OCI-LY3 (cell line): ENCODE data around the gene PJVK.

Experiments
- H2AFZ ChIP-seq: fragments of 200-600, 300-600 bp; shearing (Covaris generic); 2 replicates; pipeline ENCODE4 v1.6.0; 2014; ENCODE audit warnings: antibody characterized with exemption, low read depth, low read length
- H3K27ac ChIP-seq: fragments of 200-600, 300-600 bp; sonication (generic); 2 replicates; pipeline ENCODE4 v1.5.1; 2014; ENCODE audit warnings: mild to moderate bottlenecking, low read length, moderate library complexity, mixed read lengths
- H3K27me3 ChIP-seq: fragments of 200-600, 300-600 bp; sonication (generic); 2 replicates; pipeline ENCODE4 v1.6.1; 2014; ENCODE audit warnings: low read depth, low read length, mixed read lengths
- H3K36me3 ChIP-seq: fragments of 200-600, 300-600 bp; sonication (generic); replicated peaks from 2 replicates; pipeline ENCODE3; 2014; ENCODE audit warnings: low read depth, low read length, mixed read lengths
- H3K4me1 ChIP-seq: fragments of 300-600, 200-600 bp; sonication (generic); 2 replicates; pipeline ENCODE4 v1.6.1; 2014; ENCODE audit warnings: low read length, mixed read lengths
- H3K4me2 ChIP-seq: fragments of 200-600, 300-600 bp; sonication (generic); 2 replicates; pipeline ENCODE4 v1.6.1; 2014; ENCODE audit warnings: low read length, mixed read lengths
- H3K4me3 ChIP-seq: fragments of 300-600, 200-600 bp; sonication (generic); 2 replicates; pipeline ENCODE4 v1.5.1; 2014; ENCODE audit warnings: antibody characterized with exemption, mild to moderate bottlenecking, low read length, moderate library complexity
- H3K79me2 ChIP-seq: fragments of 300-600, 200-600 bp; shearing (Covaris generic); 2 replicates; pipeline ENCODE4 v1.6.1; 2014; ENCODE audit warnings: mild to moderate bottlenecking, low read length, mixed read lengths
- H3K9ac ChIP-seq: fragments of 300-600, 200-600 bp; shearing (Covaris generic); 2 replicates; pipeline ENCODE4 v1.6.0; 2014; ENCODE audit warnings: mild to moderate bottlenecking, low read length, moderate library complexity
- H3K9me3 ChIP-seq: fragments of 200-600, 300-600 bp; shearing (Covaris generic); 2 replicates; pipeline ENCODE4 v1.6.1; 2014; ENCODE audit warnings: low read length, mixed read lengths; ENCODE audit not compliant: insufficient read depth
- H4K20me1 ChIP-seq: fragments of 200-600, 300-600 bp; sonication (generic); 2 replicates; pipeline ENCODE4 v1.6.1; 2016; ENCODE audit warnings: low read length, mixed read lengths; ENCODE audit not compliant: insufficient read depth
- EZH2phosphoT487 ChIP-seq: fragments of 200-600 bp; shearing (Covaris generic); IDR thresholded peaks from 2 replicates; pipeline ENCODE4 v1.6.1; 2018; ENCODE audit warnings: antibody characterized with exemption, mixed run types, low read depth
- TF ChIP-seq, protein P1 (sequence below): fragments of 200-600, 300-600 bp; sonication (generic); IDR thresholded peaks from 2 replicates; pipeline ENCODE4 v1.5.1; 2014; ENCODE audit warnings: antibody characterized with exemption, low read length, low read depth

PJVK gene

DNA sequence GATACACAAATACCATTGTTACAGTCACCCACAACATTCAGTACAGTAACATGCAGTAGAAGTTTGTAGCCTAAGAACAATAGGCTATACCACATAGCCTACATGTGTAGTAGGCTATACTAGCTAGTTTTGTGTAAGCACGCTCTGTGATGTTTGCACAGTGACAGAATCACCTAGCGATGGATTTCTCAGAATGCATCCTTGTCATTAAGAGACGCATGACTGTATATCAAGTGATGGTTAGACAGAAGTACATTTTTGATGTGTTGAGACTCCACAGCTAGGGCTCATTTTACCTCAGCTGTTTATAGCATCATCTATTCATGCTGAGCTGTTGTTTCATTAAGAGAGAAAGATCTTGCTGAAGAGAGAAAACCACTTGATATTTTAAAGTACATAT lies 48.5 kb downstream of the PJVK start:
- Histone ChIP-seq H2AFZ (no peak overlapping the region), H3K79me2 (no peaks in the 10 kb centered on the region), H3K4me3 (no peak overlapping the region), H3K27ac (no peak overlapping the region), H3K4me1 (peaks cover 15% of the 10 kb centered on the region), H3K9me3 (no peaks in the 10 kb centered on the region), H3K27me3 (no peaks in the 10 kb centered on the region), H3K4me2 (no peak overlapping the region), H4K20me1 (no peaks in the 10 kb centered on the region), H3K9ac (no peak overlapping the region), H3K36me3 (peaks cover 36% of the 10 kb centered on the region)
- no peak for TF ChIP-seq EZH2phosphoT487
- TF ChIP-seq, protein P1, sequence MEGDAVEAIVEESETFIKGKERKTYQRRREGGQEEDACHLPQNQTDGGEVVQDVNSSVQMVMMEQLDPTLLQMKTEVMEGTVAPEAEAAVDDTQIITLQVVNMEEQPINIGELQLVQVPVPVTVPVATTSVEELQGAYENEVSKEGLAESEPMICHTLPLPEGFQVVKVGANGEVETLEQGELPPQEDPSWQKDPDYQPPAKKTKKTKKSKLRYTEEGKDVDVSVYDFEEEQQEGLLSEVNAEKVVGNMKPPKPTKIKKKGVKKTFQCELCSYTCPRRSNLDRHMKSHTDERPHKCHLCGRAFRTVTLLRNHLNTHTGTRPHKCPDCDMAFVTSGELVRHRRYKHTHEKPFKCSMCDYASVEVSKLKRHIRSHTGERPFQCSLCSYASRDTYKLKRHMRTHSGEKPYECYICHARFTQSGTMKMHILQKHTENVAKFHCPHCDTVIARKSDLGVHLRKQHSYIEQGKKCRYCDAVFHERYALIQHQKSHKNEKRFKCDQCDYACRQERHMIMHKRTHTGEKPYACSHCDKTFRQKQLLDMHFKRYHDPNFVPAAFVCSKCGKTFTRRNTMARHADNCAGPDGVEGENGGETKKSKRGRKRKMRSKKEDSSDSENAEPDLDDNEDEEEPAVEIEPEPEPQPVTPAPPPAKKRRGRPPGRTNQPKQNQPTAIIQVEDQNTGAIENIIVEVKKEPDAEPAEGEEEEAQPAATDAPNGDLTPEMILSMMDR: no peak

DNA sequence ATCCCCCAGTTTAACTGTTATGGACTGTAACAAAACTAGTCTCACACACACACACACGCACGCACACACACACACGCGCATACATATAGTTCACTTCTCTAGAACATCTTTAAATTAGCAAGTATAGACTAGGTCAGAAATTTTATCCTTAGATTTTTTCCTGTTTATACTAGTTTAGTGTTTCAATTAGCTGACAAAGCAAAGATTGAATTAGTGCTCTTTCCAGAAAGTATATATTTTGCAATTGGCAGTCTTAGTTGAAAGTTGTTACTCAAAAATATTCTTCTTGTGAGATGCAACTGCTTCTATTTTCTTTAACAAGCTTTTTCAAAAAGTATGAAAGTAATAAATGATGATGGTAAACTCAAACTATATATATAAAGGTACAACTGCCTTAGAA lies 51.6 kb downstream of the PJVK start:
- Histone ChIP-seq H3K4me3 (no peak overlapping the region), H3K4me1 (peaks cover 16% of the 10 kb centered on the region), H3K27ac (no peak overlapping the region), H4K20me1 (no peaks in the 10 kb centered on the region), H3K4me2 (no peak overlapping the region), H3K9me3 (no peaks in the 10 kb centered on the region), H3K79me2 (no peaks in the 10 kb centered on the region), H3K36me3 (peaks cover 28% of the 10 kb centered on the region), H2AFZ (no peak overlapping the region), H3K9ac (no peak overlapping the region), H3K27me3 (no peaks in the 10 kb centered on the region)
- TF ChIP-seq, protein P1: no peak
- TF ChIP-seq EZH2phosphoT487: no peak

DNA sequence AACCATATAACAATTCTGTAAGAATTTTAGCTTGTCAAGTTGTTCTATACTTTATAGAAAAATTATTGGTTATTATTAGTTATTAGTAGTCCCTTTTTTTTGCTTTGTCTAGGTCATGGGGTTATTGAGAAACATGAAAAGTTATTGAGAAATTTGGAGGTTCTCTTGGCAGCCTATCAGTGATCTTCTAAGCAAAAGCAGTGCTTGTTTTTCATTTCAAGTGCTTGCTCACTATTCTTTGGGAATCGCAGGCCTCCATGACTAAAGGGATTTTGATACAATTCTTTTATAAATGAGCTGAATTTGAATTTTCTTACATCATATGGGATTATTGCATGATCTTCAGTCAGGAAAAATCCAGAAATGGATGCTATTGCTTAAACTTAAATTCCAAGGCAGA lies 54.9 kb downstream of the PJVK start:
- Histone ChIP-seq H3K9me3 (no peaks in the 10 kb centered on the region), H3K4me1 (peaks cover 26% of the 10 kb centered on the region), H3K27ac (no peak overlapping the region), H4K20me1 (no peaks in the 10 kb centered on the region), H3K36me3 (peaks cover 16% of the 10 kb centered on the region), H2AFZ (no peak overlapping the region), H3K27me3 (no peaks in the 10 kb centered on the region), H3K9ac (no peak overlapping the region), H3K4me3 (no peak overlapping the region), H3K4me2 (no peak overlapping the region), H3K79me2 (no peaks in the 10 kb centered on the region)
- TF ChIP-seq EZH2phosphoT487: no peak
- TF ChIP-seq, protein P1: no peak

- peaks cover 12% of the 10 kb centered on the region for H3K36me3 ChIP-seq
- H2AFZ ChIP-seq: no peak overlapping the region
- no peak overlapping the region for H3K9ac ChIP-seq
- no peak overlapping the region for H3K4me2 ChIP-seq
- no peaks in the 10 kb centered on the region for H3K27me3 ChIP-seq
- no peaks in the 10 kb centered on the region for H3K9me3 ChIP-seq
- no peaks in the 10 kb centered on the region for H4K20me1 ChIP-seq
- no peak for TF ChIP-seq EZH2phosphoT487
- TF ChIP-seq, protein P1: no peak
- H3K79me2 ChIP-seq: no peaks in the 10 kb centered on the region
- no peak overlapping the region for H3K27ac ChIP-seq
- H3K4me3 ChIP-seq: no peak overlapping the region
- peaks cover 26% of the 10 kb centered on the region for H3K4me1 ChIP-seq
Measured at GRCh38 chr2:178506524-178506923, 55.3 kb downstream of the PJVK start.
